Suprapubic skin (tissue), 4 donors: Measurements from ENCODE around the gene ERP27.

Experiments
- POLR2A ChIP-seq, 2 donors: fragments of 450-650 bp; IDR thresholded peaks; one replicate each; pipeline ENCODE4 v1.6.1; 2017; ENCODE audit warnings: antibody characterized with exemption in 2 of 2, mild to moderate bottlenecking in 2 of 2, moderate library complexity in 2 of 2
- POLR2AphosphoS5 ChIP-seq, 3 donors: sonication (generic); formaldehyde crosslinking; IDR thresholded peaks; one replicate each; pipeline ENCODE4 v1.6.1; 2017; ENCODE audit warnings: antibody characterized with exemption in 3 of 3
- TF ChIP-seq, protein P1 (sequence below), 2 donors: fragments of 200-600 bp in 1 of 2; fragments of 450-650 bp in 1 of 2; sonication (generic) in 1 of 2; IDR thresholded peaks; one replicate each; pipeline ENCODE4 v1.5.1; 2016 to 2019; ENCODE audit warnings: antibody characterized with exemption in 2 of 2, mild to moderate bottlenecking in 1 of 2, moderate library complexity in 1 of 2

DNA sequence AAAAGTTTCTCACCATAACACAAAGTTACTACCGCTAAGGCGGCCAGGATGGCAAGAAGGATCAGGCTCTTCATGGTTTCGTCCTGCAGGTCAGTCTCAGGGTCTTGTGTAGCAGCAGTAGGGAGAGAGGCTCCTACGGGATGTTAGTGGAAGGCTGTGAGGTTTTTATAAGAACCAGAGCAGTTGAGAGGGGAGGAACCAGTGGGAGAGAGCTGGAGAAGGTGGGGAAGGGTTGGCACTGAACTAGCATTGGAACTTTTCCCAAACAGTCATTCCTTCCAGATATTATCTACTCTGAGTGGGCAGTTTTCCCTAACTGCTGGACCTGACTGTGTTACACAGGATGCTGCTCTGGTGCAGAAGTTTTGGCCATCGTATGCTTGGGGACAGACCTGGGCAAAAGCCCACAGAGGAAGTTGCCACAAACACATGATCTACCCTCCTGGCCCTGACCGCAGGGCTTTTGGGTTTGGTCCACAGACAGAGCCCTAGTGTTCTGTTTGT is 52.6 kb downstream of the ERP27 start, which contains the start of gene MGP:
- TF ChIP-seq POLR2AphosphoS5 (IDR thresholded peaks at IDR 0.05) (peak in 2 of 3 donors; percentile 24 to 74), POLR2A (IDR thresholded peaks at IDR 0.05) (peak; percentile 35 to 82)
- TF ChIP-seq, protein P1, sequence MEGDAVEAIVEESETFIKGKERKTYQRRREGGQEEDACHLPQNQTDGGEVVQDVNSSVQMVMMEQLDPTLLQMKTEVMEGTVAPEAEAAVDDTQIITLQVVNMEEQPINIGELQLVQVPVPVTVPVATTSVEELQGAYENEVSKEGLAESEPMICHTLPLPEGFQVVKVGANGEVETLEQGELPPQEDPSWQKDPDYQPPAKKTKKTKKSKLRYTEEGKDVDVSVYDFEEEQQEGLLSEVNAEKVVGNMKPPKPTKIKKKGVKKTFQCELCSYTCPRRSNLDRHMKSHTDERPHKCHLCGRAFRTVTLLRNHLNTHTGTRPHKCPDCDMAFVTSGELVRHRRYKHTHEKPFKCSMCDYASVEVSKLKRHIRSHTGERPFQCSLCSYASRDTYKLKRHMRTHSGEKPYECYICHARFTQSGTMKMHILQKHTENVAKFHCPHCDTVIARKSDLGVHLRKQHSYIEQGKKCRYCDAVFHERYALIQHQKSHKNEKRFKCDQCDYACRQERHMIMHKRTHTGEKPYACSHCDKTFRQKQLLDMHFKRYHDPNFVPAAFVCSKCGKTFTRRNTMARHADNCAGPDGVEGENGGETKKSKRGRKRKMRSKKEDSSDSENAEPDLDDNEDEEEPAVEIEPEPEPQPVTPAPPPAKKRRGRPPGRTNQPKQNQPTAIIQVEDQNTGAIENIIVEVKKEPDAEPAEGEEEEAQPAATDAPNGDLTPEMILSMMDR (IDR thresholded peaks at IDR 0.05): no peak
